Sigmoid colon (tissue), 4 donors: ENCODE measurements around the gene PACS2.

Experiments used
- POLR2A ChIP-seq, 2 donors: fragments of 450-650 bp; IDR thresholded peaks; one replicate each; pipeline ENCODE4 v1.6.1; 2016; ENCODE audit warnings: antibody characterized with exemption in 2 of 2, mild to moderate bottlenecking in 2 of 2, moderate library complexity in 2 of 2
- POLR2AphosphoS5 ChIP-seq, 4 donors: sonication (generic); formaldehyde crosslinking; IDR thresholded peaks; one replicate each; pipeline ENCODE4 v1.6.1; 2017; ENCODE audit warnings: antibody characterized with exemption in 4 of 4
- TF ChIP-seq, protein P1 (sequence below), 4 experiments: fragments of 450-650 bp in 3 of 4; fragments of 200-600 bp in 1 of 4; IDR thresholded peaks; one replicate each; pipeline ENCODE4 v1.5.1; 2016 to 2019; ENCODE audit warnings: antibody characterized with exemption in 4 of 4, mild to moderate bottlenecking in 3 of 4, moderate library complexity in 2 of 4

DNA sequence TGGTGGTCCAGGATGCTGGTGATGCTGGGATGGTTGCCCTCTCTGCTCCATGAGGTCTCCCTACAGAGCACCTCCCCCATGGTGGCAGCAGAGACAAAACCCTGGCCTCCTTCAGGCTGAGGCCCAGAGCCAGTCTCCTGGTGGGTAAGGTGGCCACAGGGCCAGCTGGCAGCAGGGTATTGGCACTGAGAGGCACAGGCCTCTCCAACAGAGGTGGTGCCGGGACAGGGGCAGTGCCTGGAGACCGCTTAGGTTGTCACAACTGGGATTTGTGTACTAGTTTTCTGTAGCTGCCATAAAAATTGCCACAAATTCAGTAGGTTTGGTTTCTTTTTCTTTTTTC is 99.0 kb downstream of the PACS2 start:
- TF ChIP-seq POLR2AphosphoS5 (IDR thresholded peaks at IDR 0.05), result no peak
- TF ChIP-seq, protein P1, sequence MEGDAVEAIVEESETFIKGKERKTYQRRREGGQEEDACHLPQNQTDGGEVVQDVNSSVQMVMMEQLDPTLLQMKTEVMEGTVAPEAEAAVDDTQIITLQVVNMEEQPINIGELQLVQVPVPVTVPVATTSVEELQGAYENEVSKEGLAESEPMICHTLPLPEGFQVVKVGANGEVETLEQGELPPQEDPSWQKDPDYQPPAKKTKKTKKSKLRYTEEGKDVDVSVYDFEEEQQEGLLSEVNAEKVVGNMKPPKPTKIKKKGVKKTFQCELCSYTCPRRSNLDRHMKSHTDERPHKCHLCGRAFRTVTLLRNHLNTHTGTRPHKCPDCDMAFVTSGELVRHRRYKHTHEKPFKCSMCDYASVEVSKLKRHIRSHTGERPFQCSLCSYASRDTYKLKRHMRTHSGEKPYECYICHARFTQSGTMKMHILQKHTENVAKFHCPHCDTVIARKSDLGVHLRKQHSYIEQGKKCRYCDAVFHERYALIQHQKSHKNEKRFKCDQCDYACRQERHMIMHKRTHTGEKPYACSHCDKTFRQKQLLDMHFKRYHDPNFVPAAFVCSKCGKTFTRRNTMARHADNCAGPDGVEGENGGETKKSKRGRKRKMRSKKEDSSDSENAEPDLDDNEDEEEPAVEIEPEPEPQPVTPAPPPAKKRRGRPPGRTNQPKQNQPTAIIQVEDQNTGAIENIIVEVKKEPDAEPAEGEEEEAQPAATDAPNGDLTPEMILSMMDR (IDR thresholded peaks at IDR 0.05), result no peak
- no peak for TF ChIP-seq POLR2A (IDR thresholded peaks at IDR 0.05)
